ENCODE results near the gene SLC34A1.

Gene SLC34A1

DNA sequence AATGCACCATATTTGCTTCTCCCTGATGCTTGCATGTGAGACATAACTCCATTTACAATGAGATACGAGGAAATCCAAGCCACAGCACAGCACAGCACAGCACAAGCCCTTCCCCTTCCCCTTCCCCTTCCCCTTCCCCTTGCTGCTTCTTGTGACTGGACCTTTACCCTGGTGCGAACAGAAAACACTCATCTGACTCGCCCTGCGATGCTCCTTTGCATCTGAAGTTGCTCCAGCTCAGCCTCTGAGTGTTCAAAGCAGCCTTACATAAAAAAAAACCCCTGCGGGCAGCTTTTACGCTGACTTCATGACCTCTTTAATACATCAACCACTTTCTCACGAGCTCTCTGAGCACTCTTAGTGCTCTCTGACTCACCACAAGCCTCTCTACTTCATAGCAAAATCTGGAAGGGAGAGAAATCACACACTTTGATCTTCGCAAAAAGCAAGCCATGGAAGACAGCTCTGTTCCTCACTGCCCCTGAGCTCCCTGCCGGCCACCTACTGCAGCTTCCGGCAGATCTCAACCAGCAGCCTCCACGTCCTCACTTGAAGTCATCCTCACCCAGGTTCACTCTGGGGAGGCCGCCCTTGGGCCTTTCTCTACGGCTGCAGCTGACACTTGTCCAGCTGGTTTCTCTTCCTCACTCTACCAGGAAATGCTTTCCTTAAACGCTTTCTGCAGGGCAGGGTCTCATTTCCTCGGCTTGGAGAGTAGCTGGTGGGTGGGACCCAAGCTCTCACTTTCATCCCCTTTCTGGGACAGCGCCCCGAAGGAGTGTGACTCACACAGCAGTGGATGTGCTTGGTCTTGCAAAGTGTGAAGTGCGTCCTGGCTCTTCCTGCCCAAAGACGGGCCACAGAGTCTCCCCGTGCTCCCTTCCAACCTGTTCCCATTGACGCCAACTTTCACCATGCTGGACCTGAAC, 5.3 kb downstream of the SLC34A1 start:
- no peak for DNase-seq

DNA sequence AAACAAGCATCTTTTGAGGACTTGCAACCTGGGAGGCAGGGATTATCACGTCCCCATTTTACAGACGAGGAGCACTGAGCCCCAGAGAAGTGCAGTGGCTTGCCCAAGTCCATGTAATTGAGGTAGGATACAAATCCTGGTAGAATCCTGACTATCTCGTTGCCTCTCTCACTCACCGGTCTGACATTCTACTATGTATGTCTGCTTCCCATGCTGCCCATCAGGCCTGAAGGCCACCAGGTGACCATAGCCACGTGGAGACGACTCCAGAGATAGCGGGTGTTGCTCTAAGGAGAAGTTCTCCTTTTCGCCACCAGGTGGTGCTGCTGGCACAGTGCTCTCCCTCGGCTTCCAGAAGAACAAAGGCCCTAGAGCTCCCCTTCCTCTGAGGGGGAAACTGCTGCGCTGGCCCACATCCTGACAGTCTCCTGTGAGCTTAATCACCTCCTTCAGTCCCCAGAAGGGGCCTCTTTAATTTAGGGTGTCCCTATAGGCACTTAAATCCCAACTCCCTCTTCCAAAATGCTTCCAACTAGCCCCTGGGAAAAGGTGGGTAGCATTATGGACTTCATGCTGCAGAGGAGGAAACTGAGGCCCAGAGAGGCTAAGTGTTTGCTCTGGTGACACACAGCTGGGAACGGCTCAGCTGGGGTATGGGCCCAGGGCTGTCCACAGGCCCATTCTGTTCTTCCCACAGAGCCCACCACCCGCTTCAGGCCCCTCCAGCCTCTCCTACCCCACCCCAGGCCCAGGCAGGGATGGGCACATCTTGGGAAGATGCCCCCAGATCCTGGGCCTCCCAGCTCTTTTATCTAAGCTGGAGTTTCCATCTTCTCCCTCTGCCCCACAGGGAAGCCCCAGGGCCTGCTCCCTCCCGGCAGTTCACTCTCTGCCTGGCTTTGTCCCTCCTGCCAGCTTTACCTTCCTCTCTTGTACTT, 6.4 kb downstream of the SLC34A1 start:
- peak; percentile 42 for DNase-seq

DNA sequence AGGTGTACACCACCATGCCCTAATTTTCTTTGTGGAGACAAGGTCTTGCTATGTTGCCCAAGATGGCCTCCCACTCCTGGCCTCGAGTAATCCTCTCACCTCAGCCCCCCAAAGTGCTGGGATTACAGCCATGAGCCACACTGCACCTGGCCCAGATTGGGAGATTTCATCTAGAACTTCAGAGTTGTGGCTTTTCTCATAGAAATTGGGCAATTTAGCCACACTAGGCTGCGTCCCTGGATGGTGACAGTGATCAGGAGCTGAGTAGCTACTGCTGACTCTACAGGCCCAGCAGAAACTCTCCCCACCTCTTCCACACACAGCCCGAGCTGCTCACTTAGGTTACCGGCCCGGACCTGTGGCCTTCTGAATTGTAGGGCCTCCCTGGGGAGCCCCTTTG, 8.5 kb downstream of the SLC34A1 start:
- DNase-seq: no peak

DNA sequence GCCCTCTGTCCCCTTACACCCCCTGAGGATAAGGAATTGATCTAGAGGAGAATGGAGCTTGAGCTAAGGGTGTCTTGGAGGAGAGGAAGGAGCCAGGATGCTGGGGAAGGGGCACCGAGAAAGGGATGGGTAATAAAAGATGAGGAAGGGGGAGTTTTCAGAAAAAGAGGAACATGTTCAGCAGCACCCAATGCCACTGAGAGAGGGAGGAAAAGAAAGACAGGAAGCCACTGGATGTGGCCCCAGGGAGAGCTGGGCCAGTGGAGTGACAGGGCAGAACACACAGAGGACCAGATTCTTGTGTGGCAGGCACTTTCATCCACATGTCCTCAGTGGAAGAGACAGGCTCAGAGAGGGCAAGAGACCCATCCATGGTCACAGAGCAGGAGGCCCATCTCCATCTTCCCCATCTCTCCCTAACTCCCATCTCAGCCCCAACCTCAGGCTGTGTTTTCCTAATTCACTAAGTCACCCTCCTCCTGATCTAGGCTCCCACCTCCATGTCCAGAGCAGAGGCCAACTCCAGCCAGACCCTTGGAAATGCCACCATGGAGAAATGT, 9.1 kb downstream of the SLC34A1 start:
- no peak for DNase-seq

DNA sequence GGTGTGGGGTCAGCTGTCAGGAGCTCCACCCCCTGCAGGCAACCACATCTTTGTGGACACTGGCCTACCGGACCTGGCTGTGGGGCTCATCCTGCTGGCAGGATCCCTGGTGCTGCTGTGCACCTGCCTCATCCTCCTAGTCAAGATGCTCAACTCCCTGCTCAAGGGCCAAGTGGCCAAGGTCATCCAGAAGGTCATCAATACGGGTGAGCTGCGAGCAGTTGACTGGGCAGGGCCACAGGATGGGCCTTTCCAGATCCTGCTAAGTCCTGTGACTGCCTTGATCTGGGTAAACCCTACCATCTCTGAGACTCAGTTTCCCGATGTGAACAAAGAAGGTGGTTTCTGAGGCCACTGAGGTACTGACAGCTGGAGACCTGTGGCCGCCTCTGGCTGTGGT, 9.8 kb downstream of the SLC34A1 start:
- no peak for DNase-seq

DNA sequence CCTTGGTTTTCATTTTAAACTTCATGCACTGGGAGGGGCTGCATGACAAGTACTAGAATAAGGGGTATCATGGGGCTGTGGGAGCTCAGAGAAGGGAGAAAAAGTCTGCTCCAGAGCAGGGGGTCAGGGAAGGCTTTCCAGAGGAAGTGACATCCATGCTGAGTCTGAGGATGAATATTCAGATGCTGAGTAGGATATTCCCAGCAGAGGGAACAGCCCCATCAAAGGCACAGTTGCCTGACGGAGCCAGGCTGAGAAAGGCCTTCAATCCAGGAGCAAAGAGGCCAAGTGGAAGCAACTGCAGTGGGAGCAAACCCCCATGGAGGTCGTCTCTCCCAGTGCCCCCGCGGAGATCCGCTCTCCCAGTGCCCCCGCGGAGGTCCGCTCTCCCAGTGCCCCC, 11.8 kb downstream of the SLC34A1 start:
- no peak for DNase-seq

DNA sequence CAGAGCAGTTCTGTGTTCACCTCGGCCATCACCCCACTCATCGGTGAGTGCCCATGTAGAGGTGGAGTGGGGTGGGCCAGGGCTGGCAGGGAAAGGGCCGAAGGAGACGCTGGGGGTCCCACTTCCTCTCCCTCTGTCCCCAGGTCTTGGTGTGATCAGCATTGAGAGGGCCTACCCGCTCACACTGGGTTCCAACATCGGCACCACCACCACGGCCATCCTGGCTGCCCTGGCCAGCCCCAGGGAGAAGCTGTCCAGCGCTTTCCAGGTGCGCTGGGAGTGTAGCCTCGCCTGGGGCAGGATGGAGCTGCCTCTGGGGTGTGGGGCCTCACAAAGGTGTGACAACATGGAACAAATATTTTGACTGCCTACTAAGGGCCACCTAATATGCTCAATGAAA, 12.6 kb downstream of the SLC34A1 start:
- DNase-seq: no peak

DNA sequence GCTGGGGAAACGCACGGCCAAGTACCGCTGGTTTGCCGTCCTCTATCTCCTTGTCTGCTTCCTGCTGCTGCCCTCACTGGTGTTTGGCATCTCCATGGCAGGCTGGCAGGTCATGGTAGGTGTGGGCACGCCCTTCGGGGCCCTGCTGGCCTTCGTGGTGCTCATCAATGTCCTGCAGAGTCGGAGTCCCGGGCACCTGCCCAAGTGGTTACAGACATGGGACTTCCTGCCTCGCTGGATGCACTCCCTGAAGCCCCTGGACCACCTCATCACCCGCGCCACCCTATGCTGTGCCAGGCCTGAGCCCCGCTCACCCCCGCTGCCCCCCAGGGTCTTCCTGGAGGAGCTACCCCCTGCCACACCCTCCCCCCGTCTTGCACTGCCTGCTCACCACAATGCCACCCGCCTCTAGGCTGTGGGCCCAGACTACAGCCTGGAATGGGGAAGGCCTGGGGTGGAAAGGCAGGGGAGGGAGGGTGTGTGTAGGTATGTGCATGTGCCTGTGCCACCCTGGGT, 13.7 kb downstream of the SLC34A1 start:
- no peak for DNase-seq

DNA sequence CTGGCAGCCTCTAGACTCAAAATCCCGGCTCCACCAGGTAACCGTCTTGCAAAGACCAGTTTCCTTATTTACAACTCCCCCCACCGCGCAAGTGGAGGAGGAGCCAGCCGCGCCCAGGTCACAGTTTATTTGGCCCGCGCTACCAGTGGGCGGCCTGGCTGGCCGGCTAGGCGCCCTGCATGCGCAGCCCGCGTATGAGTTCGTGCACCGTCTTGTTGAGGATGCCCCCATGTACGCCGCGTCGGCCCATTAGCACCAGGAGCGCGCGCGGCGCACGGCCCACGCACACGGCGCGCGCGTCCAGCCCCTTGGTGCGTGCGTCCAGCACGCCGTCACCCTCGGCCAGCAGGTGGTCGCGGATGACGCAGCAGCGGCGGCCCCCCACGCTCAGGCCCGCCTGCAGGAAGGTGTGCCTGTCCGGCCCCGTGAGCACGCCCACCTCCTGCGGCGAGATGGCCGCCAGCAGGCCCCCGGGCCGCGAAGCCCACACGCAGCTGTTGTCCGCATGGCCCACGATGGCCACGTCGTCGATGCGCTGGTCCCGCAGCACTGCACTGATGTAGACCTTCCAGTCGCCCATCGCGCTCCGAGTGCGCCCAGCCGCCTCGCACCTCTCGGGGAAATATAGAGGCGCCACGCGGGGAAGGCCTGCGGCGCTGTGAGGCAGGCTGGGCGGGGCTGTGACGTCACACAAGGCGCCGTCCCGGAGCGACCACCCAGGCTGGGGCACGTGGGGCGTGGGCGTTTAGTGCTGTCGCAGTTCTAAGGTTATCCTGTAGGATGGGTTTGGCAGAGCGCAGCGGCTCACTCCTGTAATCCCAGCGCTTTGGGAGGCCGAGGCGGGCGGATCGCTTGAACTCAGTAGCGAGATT, 16.0 kb downstream of the SLC34A1 start, which contains the start of gene PFN3:
Gene PFN3 (minus strand): TSS at position 665 of the 872 bp plus-strand sequence. CDS start 85 bp downstream, at position 580.
- no peak for DNase-seq

DNA sequence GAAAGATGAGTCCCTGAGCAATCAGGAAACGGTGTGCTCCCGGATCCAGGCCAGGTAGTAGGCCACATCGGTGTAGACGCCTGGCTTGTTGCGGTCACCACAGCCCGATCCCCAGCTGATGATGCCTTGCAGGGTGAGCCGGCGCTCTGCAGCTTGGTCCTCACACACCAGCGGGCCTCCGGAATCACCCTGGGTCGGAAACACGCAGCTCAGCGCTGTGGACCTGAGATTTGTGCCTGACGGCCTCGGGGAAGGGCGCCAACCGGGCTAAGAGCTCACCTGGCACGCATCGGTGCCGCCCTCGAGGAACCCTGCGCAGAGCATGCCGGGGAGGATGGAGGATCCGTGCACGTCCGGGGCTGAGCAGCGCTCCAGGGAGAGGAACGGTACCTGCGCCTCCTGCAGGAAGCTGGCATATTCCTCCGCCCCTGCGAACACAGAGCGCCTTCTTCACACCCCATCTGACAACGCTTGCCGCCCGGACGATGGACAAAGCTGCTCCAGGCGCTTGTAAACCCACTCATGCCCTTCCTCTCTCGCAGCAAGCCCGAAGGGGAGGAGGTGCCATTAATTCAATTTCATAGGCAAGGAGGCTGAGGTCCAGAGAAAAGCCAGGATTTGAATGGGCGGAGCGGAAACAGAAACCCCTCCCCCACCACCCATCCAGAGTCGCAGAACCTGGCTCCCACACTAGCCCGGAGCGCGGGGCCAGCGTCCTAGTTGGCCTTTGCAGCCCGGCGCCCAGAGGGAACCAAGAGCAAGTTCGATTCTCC, 18.2 kb downstream of the SLC34A1 start:
- DNase-seq: no peak

DNA sequence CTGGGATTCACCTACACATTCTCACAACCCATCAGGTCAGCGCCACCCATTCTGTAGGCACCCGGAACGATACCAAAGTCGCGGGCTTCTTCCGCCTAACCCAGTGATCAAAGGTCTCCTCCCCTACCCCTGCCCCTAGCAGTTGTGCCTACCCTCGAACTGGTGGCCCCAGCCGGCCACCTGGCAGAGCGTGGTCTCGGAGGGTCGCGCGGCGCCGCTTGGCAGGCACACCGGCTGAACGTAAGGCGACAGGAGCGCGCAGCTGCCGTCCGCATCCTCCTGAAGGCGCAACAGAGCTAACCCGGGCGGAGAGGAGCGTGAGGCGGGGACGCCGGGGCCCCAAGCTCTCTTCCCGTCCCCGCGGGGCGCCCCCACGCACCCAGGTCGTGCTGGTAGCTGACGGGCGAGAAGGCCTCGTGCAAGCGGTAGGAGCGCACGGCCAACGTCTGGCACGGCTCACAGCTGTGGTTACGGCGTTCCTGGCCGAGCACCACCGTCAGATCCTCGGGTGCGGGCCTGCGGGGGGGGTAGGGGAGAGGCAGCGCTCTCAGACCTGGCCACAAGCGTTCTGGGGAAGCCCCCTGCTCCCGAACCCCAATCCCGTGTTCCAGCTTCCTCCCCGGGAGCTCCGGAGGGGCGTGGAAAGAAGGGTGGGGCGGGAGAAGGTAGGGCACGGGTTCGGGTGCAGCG, 19.0 kb downstream of the SLC34A1 start:
- DNase-seq: no peak

DNA sequence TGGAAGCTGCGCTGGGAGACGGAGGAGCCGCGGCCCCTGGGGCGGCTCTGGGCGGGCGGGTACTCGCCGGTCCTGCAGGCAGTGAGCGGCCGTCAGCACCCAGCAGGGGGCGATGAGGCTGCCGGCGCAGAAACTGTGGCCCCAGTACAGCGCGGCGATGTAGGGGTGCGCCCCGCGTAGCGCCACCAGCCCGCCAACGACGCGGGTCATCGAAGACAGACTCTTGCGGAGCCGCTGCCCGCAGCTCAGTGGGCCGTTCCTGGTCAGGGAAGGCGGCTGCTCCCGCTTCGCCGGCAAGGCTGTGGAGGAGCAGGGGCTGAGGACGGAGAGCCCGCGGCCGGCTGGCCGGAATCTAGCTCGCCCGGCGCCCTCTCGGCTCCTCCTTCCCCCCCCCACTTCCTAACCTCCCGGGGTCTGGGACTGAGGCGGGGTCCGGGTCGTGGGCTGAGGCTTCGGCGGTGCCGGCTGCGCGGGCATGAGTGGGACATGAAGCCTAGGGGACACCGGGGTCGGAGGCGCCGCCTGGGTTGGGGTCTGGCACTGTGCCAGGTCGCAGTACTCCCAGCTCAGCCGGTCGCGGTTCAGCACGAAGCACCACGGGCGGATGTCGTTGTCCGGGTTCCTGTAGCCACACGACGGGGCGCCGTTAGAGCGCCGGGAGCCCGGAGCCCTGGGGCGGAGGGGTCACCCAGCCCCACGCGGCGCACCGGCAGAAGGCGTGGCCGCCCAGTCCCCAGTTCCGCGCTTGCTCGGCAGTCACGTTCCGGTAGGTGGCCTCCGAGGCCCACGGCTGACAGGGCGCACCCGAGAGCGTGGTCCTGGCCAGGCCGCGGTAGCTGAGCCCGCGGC, 19.8 kb downstream of the SLC34A1 start:
- DNase-seq: peak; percentile 53

DNA sequence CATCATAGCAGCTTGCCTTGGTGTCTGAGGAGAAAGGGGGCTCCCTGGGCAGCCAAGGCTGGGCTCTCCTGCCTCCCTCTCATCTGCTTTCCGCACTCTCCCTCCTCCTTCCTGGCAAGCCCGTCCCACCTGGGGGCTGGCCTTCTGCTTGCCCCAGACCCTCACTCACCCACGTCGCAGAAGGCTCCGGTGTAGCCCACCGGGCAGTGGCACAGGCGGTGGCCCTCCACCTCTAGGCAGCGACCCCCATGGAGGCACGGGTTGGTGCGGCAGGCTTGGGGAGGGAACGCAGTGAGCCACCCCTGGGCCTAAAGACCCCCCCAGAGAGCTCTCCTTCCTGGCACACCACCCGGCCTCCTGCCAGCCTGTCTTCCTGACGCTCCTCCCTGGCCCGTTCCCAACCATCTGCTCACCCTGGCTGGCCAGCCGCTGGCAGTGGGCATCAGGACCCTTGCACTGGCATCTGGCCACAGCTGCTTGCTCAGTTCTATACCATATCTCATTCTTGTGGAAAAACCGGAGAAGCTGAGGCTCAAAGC, 20.5 kb downstream of the SLC34A1 start:
- DNase-seq: peak; percentile 70

DNA sequence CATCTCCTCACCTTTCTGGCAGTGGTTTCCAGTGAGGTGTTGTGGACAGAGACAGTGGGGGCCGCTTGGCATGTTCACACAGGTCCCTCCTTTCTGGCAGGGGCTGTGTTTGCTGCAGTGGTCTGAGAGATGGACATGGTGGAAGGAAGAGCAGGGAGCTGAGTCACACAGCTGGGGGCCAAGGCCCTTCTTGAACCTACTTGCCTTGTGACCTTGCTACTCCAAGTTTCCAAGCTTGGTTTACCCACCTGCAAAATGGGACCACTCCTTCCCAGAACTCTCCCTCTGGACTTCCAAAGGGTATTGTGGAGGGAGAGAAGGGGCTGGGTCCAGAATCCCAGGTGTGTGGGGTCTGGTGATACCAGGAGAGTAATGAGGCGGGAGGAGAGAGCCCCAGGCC, 21.1 kb downstream of the SLC34A1 start:
- no peak for DNase-seq

DNA sequence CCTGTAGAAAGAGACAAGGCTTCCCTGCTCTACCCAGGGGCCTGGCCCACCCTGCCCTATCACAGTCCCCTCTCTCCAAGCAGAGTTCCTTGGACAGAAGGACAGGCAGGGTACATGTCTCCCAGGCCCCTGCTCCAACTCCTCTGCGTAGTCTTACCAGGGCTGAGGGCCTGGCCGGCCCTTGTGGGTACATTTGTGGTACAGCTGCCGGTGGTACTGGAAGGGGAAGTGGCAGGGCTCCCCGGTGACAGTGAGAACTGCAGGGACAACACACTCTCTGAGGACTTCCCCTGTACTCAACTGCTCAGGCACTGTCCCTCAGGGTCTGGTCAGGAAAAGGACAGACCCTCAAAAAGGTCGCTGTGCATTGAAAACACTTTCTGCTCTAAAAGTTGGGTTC, 21.6 kb downstream of the SLC34A1 start:
- no peak for DNase-seq

DNA sequence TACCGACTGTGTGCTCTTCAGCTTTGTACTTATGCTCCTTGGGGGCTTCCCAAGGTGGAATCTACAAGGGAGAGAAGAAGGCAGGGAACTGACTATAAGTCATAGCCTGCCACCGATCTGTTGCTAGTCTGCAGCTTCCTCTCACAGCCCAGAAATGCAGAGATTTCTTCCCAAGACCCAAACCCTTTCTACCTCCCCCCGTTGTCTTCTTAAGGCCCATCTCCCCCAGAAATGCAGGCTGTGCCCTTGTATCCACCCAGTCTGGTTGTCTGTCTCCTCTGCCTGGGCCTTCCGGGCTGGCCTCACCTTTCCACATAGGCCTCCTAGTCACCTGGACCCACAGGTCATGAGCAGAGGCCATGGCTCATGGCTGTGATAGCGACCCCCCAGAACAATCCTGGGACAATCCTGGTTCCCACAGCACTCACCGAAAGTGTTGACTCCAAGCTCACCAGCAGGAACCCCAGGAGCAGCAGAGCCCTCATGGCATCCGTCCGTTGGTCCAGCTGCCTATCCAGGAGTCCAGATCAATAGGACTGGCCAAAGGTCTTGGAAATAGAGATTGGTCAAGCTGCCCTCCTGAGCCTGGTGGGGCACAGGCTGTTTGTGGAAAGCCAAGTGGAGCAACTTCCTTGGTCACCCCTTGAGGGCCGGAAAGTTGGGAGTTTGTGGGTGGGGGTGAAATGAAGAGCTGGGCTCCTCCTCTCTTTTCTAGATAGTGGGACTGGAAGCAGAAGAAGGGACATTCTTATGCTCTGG, 25.0 kb downstream of the SLC34A1 start, which contains the start of gene F12:
Gene F12 (minus strand): TSS at position 522 of the 759 bp plus-strand sequence. CDS start 37 bp downstream, at position 485.
- DNase-seq: no peak

DNA sequence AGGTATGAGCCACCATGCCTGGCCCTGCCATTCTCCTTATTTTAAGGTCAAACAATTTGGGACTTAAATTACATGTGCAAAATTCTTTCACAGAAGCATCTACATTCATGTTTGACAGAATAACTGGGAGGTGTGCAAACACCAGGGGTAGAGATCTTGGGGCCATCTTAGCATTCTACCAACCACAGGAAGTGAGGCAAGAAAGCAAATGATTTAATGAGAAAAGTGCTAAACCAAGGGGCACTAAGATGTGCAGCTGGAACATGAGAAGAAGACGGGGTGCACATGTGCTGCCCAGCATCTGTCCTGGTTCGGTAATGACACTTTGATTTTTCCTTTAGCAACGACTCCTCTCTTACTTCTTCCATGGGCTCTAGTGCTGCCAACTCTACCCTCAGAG, 26.3 kb downstream of the SLC34A1 start:
- no peak for DNase-seq

DNA sequence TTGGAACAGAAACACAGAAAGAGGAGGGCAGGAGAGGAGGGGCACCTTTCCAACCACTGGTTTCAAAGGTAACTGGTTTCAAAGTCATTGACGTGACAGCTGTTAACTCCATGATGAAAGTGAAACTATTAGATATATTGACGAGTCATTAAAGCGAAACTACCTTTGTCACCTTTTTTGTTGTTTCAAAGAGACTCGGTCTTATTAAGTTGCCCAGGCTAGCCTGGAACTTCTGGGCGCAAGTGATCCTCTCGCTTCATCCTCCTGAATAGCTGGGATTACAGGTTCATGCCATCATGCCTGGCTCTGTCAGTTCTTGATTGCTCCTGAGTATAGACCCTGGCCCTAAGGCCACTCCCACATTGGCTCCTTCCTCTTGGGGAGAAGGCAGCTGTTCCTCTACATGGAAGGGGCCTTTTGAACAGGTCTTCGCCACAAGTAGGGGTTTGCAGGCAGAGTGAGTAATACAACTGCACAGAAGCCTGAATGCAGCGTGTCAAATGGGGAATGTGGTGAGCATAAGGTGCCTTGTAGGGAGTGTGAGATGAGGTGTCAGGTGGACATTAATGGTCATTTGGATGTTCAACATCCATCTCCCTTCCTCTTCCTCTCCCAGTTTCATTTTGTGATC, 28.5 kb downstream of the SLC34A1 start:
- no peak for DNase-seq
